K562 (cell line): ENCODE results near the gene RASL11A. TPM values are rescaled to one million over a fixed set of nuclear protein-coding genes. Genes with fewer than 3 reads are reported as not detected.

ENCODE experiments used
- GTF2E2 ChIP-seq: fragments of 200-800 bp; sonication (Bioruptor generic); IDR thresholded peaks from 2 replicates; pipeline ENCODE4 v1.6.1; 2016; ENCODE audit warnings: missing genetic modification characterization, missing compliant biosample characterization
- JUND ChIP-seq, 2 experiments: IDR thresholded peaks; 2 replicates in 1 of 2; 3 replicates in 1 of 2; pipeline ENCODE4 v1.6.1; 2011; ENCODE audit warnings: borderline replicate concordance in 2 of 2, low read depth in 2 of 2, low read length in 2 of 2, improper control_type of control experiment in 1 of 2, missing biosample characterization in 1 of 2, missing genetic modification characterization in 1 of 2, missing genetic modification reagents in 1 of 2
- MTA3 ChIP-seq: fragments of 450-650 bp; formaldehyde crosslinking; IDR thresholded peaks from 2 replicates; pipeline ENCODE4 v1.6.1; 2017; ENCODE audit warnings: mild to moderate bottlenecking, borderline replicate concordance
- POLR2AphosphoS2 ChIP-seq: IDR thresholded peaks from 2 replicates; pipeline ENCODE4 v1.6.1; 2012; ENCODE audit warnings: low read length, improper control_type of control experiment
- RB1 ChIP-seq: fragments of 450-650 bp; IDR thresholded peaks from 2 replicates; pipeline ENCODE4 v1.6.1; 2017; ENCODE audit warnings: low read depth, mild to moderate bottlenecking
- RBM39 ChIP-seq: fragments of 200-400 bp; formaldehyde crosslinking; optimal IDR thresholded peaks from 2 replicates; pipeline ENCODE3; 2018; ENCODE audit warnings: low read depth, low read length
- XRCC5 ChIP-seq: fragments of 200-400 bp; formaldehyde crosslinking; IDR thresholded peaks from 2 replicates; pipeline ENCODE4 v1.6.1; 2017; ENCODE audit warnings: low read depth, mild to moderate bottlenecking, low read length
- ZNF76 ChIP-seq: fragments of 250-450 bp; sonication (Bioruptor Pico); IDR thresholded peaks from 2 replicates; pipeline ENCODE4 v1.4.0; 2020; ENCODE audit warnings: mild to moderate bottlenecking, moderate library complexity, borderline replicate concordance
- polyA plus RNA-seq, 8 experiments: library from polyadenylated mRNA; depleted of rRNA in 4 of 8; stranded (reverse) in 5 of 8; unstranded in 3 of 8; fragments of >200 nt; fragmentation: Nextera tagmentation in 2 of 8; fragmentation: Illumina TruSeq in 1 of 8; extraction: Ambion mirVana in 2 of 8; extraction: Trizol in 1 of 8; gene quantifications; 2 replicates each; pipeline versions ENCODE4 v1.2.1 to v1.2.3, GENCODE V29; 2011 to 2014; ENCODE audit warnings: inconsistent platforms in 1 of 8, missing spikeins in 1 of 8
- total RNA-seq, 7 experiments: library from RNA; depleted of rRNA in 6 of 7; stranded (reverse); fragments of >200 nt in 6 of 7; fragmentation: Illumina TruSeq in 2 of 7; extraction: Trizol in 2 of 7; gene quantifications; 2 replicates each; pipeline versions ENCODE4 v1.2.1 to v1.2.3, GENCODE V29; 2011 to 2021; ENCODE audit warnings: low replicate concordance in 1 of 7
- TF ChIP-seq, protein P1 (sequence below), 2 experiments: fragments of 450-650 bp; formaldehyde crosslinking in 1 of 2; IDR thresholded peaks; 2 replicates each; pipeline versions ENCODE4 v1.4.0 to v1.6.1; 2014 to 2020; ENCODE audit warnings: mild to moderate bottlenecking in 2 of 2, borderline replicate concordance in 1 of 2, low read depth in 1 of 2
- TF ChIP-seq, protein P2 (sequence below), 2 experiments: fragments of 450-650 bp in 1 of 2; sonication (generic) in 1 of 2; formaldehyde crosslinking; conservative IDR thresholded peaks; 2 replicates each; pipeline versions ENCODE4 v1.4.0 to v1.8.1; 2020 to 2022; ENCODE audit warnings: mild to moderate bottlenecking in 1 of 2, missing genetic modification reagents in 1 of 2
- TF ChIP-seq, protein P3 (sequence below): fragments of 250-450 bp; sonication (Bioruptor Pico); IDR thresholded peaks from 2 replicates; pipeline ENCODE4 v1.4.0; 2020
- TF ChIP-seq, protein P4 (sequence below): fragments of 250-450 bp; sonication (Bioruptor Pico); IDR thresholded peaks from 2 replicates; pipeline ENCODE4 v1.5.0; 2021; ENCODE audit warnings: mild to moderate bottlenecking, borderline replicate concordance

The RASL11A gene
- total and polyA plus RNA-seq, 9 of the 15 experiments (the other 6 are each of a cell fraction or from before 2014, with no cell fraction given) = 0.11 to 2.2 (median 1.5) TPM; not detected in 1

DNA sequence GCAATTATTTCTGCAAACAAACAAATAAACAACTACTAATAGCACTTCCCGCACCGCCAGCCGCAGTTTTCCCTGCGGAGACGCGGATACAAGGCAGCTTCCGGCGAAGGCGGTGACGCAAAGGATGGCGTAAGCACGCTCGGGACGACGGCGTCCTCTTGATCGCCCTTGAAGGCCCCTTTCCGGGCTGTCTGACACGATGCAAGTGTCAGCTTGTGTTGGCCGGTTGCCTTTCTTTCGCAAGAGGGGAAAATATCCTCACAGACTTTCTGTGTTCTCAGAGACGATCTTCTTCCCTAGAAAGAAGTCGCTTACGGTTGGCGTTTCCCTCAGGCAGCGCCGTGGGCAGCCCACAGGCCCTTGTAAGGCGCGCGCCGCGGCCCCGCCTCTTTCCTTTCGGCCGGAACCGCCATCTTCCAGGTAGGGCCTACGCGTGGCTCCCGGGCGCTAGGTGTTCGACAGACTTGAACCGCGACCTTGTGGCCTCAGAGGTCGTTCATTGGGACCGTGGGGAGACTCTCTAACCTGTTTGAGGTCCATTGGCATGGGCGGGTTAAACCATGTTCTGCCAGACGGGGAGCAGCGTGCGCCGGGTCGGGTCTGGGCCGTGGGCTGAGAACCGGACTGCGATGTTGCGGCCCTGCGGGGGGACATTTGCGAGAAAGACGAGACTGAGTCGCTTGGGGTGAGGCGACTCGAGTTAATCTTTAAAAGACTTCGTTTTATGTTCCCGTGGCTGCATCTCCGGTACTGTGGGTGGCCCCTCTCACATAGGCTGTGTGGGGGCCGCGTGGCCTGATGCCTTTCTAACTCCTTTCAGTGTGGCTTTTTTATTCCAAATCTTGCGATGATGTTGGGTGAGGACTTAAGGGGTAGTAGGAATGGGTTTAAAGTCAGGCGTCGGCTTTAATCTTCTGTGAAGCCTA, 19.2 kb upstream of the RASL11A start, which contains the start of gene RPL21 (continued):
- TF ChIP-seq, protein P1, sequence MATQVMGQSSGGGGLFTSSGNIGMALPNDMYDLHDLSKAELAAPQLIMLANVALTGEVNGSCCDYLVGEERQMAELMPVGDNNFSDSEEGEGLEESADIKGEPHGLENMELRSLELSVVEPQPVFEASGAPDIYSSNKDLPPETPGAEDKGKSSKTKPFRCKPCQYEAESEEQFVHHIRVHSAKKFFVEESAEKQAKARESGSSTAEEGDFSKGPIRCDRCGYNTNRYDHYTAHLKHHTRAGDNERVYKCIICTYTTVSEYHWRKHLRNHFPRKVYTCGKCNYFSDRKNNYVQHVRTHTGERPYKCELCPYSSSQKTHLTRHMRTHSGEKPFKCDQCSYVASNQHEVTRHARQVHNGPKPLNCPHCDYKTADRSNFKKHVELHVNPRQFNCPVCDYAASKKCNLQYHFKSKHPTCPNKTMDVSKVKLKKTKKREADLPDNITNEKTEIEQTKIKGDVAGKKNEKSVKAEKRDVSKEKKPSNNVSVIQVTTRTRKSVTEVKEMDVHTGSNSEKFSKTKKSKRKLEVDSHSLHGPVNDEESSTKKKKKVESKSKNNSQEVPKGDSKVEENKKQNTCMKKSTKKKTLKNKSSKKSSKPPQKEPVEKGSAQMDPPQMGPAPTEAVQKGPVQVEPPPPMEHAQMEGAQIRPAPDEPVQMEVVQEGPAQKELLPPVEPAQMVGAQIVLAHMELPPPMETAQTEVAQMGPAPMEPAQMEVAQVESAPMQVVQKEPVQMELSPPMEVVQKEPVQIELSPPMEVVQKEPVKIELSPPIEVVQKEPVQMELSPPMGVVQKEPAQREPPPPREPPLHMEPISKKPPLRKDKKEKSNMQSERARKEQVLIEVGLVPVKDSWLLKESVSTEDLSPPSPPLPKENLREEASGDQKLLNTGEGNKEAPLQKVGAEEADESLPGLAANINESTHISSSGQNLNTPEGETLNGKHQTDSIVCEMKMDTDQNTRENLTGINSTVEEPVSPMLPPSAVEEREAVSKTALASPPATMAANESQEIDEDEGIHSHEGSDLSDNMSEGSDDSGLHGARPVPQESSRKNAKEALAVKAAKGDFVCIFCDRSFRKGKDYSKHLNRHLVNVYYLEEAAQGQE (IDR thresholded peaks at IDR 0.05; ENCODE audit: borderline replicate concordance) = no peak
- TF ChIP-seq, protein P1 (CRISPR knock-in tag; IDR thresholded peaks at IDR 0.05; ENCODE audit: low read depth) = 0 out of 2 replicates have a peak, but pooled peaks have one; percentile 39
- peak; percentile 90 for TF ChIP-seq RB1
- TF ChIP-seq, protein P2, sequence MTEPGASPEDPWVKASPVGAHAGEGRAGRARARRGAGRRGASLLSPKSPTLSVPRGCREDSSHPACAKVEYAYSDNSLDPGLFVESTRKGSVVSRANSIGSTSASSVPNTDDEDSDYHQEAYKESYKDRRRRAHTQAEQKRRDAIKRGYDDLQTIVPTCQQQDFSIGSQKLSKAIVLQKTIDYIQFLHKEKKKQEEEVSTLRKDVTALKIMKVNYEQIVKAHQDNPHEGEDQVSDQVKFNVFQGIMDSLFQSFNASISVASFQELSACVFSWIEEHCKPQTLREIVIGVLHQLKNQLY (CRISPR knock-in tag; conservative IDR thresholded peaks at IDR 0.05) = no peak
- 0 out of 2 replicates have a peak, but pooled peaks have one; percentile 23 for TF ChIP-seq XRCC5
- peak; percentile 70; the same call in 1 of the 2 replicates for TF ChIP-seq MTA3
- peak; percentile 85 for TF ChIP-seq GTF2E2
- TF ChIP-seq JUND (IDR thresholded peaks at IDR 0.05; ENCODE audit: borderline replicate concordance, low read depth, low read length) = peak; percentile 77; the same call in 1 of the 2 replicates
- peak; percentile 61; the same call in 1 of the 3 replicates for TF ChIP-seq JUND (tag; IDR thresholded peaks at IDR 0.05; ENCODE audit: borderline replicate concordance, low read depth, low read length)
- TF ChIP-seq, protein P3, sequence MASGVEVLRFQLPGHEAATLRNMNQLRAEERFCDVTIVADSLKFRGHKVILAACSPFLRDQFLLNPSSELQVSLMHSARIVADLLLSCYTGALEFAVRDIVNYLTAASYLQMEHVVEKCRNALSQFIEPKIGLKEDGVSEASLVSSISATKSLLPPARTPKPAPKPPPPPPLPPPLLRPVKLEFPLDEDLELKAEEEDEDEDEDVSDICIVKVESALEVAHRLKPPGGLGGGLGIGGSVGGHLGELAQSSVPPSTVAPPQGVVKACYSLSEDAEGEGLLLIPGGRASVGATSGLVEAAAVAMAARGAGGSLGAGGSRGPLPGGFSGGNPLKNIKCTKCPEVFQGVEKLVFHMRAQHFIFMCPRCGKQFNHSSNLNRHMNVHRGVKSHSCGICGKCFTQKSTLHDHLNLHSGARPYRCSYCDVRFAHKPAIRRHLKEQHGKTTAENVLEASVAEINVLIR (CRISPR knock-in tag) = peak; percentile 80
- TF ChIP-seq RBM39 = no peak
- 0 out of 2 replicates have a peak, but pooled peaks have one; percentile 17 for TF ChIP-seq POLR2AphosphoS2
- TF ChIP-seq, protein P4, sequence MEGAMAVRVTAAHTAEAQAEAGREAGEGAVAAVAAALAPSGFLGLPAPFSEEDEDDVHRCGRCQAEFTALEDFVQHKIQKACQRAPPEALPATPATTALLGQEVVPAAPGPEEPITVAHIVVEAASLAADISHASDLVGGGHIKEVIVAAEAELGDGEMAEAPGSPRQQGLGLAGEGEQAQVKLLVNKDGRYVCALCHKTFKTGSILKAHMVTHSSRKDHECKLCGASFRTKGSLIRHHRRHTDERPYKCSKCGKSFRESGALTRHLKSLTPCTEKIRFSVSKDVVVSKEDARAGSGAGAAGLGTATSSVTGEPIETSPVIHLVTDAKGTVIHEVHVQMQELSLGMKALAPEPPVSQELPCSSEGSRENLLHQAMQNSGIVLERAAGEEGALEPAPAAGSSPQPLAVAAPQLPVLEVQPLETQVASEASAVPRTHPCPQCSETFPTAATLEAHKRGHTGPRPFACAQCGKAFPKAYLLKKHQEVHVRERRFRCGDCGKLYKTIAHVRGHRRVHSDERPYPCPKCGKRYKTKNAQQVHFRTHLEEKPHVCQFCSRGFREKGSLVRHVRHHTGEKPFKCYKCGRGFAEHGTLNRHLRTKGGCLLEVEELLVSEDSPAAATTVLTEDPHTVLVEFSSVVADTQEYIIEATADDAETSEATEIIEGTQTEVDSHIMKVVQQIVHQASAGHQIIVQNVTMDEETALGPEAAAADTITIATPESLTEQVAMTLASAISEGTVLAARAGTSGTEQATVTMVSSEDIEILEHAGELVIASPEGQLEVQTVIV (CRISPR knock-in tag) = no peak
- no peak for TF ChIP-seq ZNF76 (CRISPR knock-in tag)
